RWPE2 (cell line): Measurements from ENCODE around the gene AMOTL1.

ENCODE experiments used
- ATAC-seq: fragments of 200-7000 bp; cut with Tn5 transposase; 3 replicates; pipeline ENCODE4 v1.9.1; 2021; ENCODE audit warnings: low read depth
- DNase-seq: peaks from one replicate; pipeline ENCODE4 v3.0.0-alpha.2; 2020; ENCODE audit warnings: low spot score
- H3K27ac ChIP-seq: fragments of 450-650 bp; 2 replicates; pipeline ENCODE4 v1.5.1; 2017; ENCODE audit warnings: mild to moderate bottlenecking; ENCODE audit not compliant: poor library complexity, severe bottlenecking
- H3K27me3 ChIP-seq: fragments of 250-450 bp; sonication (Bioruptor Pico); 2 replicates; pipeline ENCODE4 v1.5.1; 2021; ENCODE audit warnings: mild to moderate bottlenecking, moderate library complexity; ENCODE audit not compliant: insufficient read depth, poor library complexity, severe bottlenecking
- H3K36me3 ChIP-seq: fragments of 250-450 bp; sonication (Bioruptor Pico); 2 replicates; pipeline ENCODE4 v1.5.1; 2020; ENCODE audit warnings: low read depth, mild to moderate bottlenecking, moderate library complexity
- H3K4me1 ChIP-seq: fragments of 250-450 bp; sonication (Bioruptor Pico); 2 replicates; pipeline ENCODE4 v1.5.1; 2021; ENCODE audit warnings: mild to moderate bottlenecking, moderate library complexity; ENCODE audit not compliant: insufficient read depth, poor library complexity, severe bottlenecking
- H3K4me3 ChIP-seq: fragments of 250-450 bp; sonication (Bioruptor Pico); 2 replicates; pipeline ENCODE4 v1.5.1; 2021; ENCODE audit warnings: mild to moderate bottlenecking, moderate library complexity; ENCODE audit not compliant: severe bottlenecking
- H3K9me3 ChIP-seq: fragments of 250-450 bp; sonication (Bioruptor Pico); 2 replicates; pipeline ENCODE4 v1.5.1; 2021; ENCODE audit warnings: mild to moderate bottlenecking, moderate library complexity; ENCODE audit not compliant: severe bottlenecking
- CTCF ChIP-seq: fragments of 450-650 bp; IDR thresholded peaks from one replicate; pipeline ENCODE4 v1.5.1; 2017; ENCODE audit warnings: mild to moderate bottlenecking, moderate library complexity; ENCODE audit not compliant: poor library complexity, severe bottlenecking

Gene AMOTL1

DNA sequence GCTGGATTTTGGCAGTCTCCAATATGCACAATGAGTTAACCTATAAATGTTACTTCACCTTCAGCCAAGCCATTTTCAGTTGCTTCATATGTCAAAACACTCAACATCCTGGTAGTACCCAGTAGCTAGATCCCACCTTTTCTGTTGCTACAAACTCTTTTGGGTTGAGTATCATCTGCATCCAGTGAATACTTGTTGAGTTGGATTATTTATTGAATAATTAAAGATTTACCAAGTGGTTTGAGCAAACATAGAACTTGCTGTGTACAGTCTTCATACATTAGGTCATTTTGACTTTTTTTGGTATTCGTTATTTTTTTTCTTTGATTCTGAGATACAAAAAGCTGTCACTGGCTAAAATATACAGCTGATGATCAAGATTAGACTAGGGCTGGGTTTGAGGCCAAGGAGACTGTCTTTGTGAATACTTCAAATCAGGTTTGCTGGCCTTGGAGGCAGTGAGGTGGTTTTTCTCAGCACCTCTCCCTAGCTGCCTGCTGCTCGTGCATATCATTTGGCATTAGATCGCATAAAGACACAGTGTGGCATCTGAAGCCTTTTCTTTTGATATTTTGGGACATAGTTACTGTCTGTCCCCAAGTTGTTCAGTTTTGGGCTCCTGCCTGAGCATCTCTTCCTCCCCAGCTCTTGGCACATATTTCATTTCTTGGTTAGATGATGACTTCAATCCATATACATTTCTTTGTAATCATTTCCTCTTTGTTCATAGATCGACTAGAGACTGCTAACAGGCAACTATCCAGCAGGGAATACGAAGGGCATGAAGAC lies 62.8 kb downstream of the AMOTL1 start:
- Histone ChIP-seq H3K9me3 (no peaks in the 10 kb centered on the region), H3K27me3 (no peaks in the 10 kb centered on the region), H3K27ac (no peak overlapping the region), H3K36me3 (peaks cover 98% of the 10 kb centered on the region), H3K4me3 (no peak overlapping the region), H3K4me1 (peaks cover 10% of the 10 kb centered on the region)
- TF ChIP-seq CTCF: no peak
- DNase-seq: no peak
- ATAC-seq: no peak

- peaks cover 98% of the 10 kb centered on the region for H3K36me3 ChIP-seq
- DNase-seq (no peak), ATAC-seq (no peak)
- no peaks in the 10 kb centered on the region for H3K27me3 ChIP-seq
- H3K4me1 ChIP-seq: peaks cover 10% of the 10 kb centered on the region
- no peak for TF ChIP-seq CTCF
- H3K27ac ChIP-seq: no peak overlapping the region
- H3K9me3 ChIP-seq: no peaks in the 10 kb centered on the region
- no peak overlapping the region for H3K4me3 ChIP-seq
Measured at GRCh38 chr11:94831529-94831928, 63.4 kb downstream of the AMOTL1 start.

GRCh38 chr11:94832604-94833235 lies 64.6 kb downstream of the AMOTL1 start:
- Histone ChIP-seq H3K36me3 (peaks cover 97% of the 10 kb centered on the region), H3K4me1 (peaks cover 10% of the 10 kb centered on the region), H3K9me3 (no peaks in the 10 kb centered on the region), H3K27me3 (no peaks in the 10 kb centered on the region), H3K27ac (no peak overlapping the region), H3K4me3 (no peak overlapping the region)
- TF ChIP-seq CTCF: no peak
- no peak for DNase-seq
- no peak for ATAC-seq

DNA sequence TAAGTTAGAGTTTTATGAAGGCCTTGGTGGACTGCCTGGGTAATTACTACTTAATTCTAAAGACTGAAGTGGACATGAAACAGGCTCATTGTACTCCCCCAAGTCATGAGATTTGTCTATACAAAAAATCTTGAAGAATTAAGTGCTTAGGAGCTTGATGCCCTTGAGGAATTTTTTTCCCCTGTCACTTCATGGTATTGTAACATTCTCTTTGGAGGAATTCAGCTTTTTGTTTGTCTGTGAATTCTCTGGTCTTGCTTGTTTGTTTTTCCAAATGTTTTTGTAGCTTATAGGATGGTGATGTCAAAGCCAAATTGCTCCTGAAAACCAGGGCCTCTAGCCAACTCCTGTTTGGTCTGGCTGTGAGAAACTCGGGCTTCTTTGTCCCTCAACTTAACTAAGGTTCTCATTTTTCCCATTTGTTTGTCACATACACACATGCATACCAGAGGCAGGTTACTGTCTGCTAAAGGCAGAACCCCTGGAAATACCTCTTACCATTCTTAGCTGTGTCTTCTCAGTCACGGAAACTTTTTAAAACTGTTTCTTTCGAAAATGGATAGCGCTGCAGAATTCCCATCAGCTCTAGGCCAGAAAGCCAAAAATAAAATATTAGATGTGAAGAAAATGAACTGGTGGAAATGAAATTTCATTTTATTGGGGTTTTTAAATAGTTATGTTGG lies 66.9 kb downstream of the AMOTL1 start:
- Histone ChIP-seq H3K9me3 (no peaks in the 10 kb centered on the region), H3K4me1 (peaks cover 10% of the 10 kb centered on the region), H3K27ac (peak overlapping the region; percentile 16), H3K4me3 (no peak overlapping the region), H3K36me3 (peaks cover 99% of the 10 kb centered on the region), H3K27me3 (no peaks in the 10 kb centered on the region)
- TF ChIP-seq CTCF: no peak
- ATAC-seq: no peak
- DNase-seq: no peak
